ENCODE results near the gene NOC4L. TPM values are rescaled to one million over a fixed set of nuclear protein-coding genes. Genes with fewer than 3 reads are reported as not detected.

The NOC4L gene
- total RNA-seq, 2 donors from 2014 or later, result 10.9 to 18.1 TPM

DNA sequence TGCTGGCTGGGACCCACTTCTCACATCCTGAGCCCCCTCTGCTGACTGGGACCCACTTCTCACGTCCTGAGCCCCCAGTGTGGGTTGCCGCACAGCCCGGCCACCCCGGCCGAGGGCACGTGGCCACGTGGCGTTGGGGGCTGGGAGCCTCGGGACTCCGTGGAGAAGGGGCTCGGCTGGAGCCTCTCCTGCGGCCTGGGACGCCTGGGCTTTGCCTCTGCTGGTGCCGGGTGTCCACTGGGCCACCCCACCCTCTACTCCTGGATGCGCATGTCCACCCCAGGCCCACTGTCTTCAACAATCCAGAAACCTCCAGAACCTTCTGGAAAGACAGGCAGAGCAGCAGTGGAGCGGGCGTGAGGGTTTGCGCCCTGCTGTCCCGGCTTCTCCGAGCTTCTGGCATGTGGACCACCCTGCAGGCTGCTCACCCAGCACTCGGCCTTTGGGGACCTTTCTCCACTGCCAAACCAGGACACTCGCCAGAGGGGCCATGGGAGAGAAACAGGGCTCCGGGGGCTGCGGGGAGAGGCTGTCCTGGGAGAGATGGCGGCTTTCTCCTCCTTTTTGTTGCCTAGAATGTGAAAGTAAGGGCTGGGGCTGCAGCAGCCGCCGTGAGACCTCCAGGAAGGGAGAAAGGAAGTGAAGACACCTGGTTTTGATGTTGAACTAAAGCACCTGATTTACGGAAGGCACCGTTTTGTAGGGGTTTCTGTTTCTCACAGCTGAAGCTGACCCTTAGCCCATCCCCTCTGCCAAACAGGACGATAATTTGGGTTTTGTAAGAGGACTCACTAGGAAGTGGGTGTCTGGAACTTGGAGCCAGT is 30.0 kb downstream of the NOC4L start:
- intact Hi-C loops (cut with DNase I), result no loop called here
- H3K4me3 ChIP-seq, result no peak overlapping the region
- no peaks in the 10 kb centered on the region for H3K4me1 ChIP-seq
- TF ChIP-seq POLR2A (IDR thresholded peaks at IDR 0.05), result no peak
- TF ChIP-seq, protein P1, sequence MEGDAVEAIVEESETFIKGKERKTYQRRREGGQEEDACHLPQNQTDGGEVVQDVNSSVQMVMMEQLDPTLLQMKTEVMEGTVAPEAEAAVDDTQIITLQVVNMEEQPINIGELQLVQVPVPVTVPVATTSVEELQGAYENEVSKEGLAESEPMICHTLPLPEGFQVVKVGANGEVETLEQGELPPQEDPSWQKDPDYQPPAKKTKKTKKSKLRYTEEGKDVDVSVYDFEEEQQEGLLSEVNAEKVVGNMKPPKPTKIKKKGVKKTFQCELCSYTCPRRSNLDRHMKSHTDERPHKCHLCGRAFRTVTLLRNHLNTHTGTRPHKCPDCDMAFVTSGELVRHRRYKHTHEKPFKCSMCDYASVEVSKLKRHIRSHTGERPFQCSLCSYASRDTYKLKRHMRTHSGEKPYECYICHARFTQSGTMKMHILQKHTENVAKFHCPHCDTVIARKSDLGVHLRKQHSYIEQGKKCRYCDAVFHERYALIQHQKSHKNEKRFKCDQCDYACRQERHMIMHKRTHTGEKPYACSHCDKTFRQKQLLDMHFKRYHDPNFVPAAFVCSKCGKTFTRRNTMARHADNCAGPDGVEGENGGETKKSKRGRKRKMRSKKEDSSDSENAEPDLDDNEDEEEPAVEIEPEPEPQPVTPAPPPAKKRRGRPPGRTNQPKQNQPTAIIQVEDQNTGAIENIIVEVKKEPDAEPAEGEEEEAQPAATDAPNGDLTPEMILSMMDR (IDR thresholded peaks at IDR 0.05), result no peak
- no peak overlapping the region for H3K27ac ChIP-seq
- no peak for DNase-seq
- no peaks in the 10 kb centered on the region for H3K9me3 ChIP-seq
- ATAC-seq, result no peak
- no peaks in the 10 kb centered on the region for H3K36me3 ChIP-seq (replicated peaks in 1 of 2; ENCODE audit: insufficient read depth in 1 of 2, low read depth in 2 of 2)
- H3K27me3 ChIP-seq, result peaks cover 0 to 13% of the 10 kb centered on the region in 2 donors
- 67 to 74% methylated on average over 10 to 25 of the region's 30 CpGs for WGBS, 2 donors

- no peak overlapping the region for H3K27ac ChIP-seq
- no peaks in the 10 kb centered on the region for H3K36me3 ChIP-seq (replicated peaks in 1 of 2; ENCODE audit: insufficient read depth in 1 of 2, low read depth in 2 of 2)
- peaks cover 0 to 13% of the 10 kb centered on the region in 2 donors for H3K27me3 ChIP-seq
- ATAC-seq, result no peak
- no peaks in the 10 kb centered on the region for H3K9me3 ChIP-seq
- 35 to 43% methylated on average over 18 to 21 of the region's 25 CpGs for WGBS, 2 donors
- no peaks in the 10 kb centered on the region for H3K4me1 ChIP-seq
- H3K4me3 ChIP-seq, result no peak overlapping the region
- intact Hi-C loops (cut with DNase I), result no loop called here
- TF ChIP-seq, protein P1 (IDR thresholded peaks at IDR 0.05), result no peak
- no peak for TF ChIP-seq POLR2A (IDR thresholded peaks at IDR 0.05)
- peak in 1 of 4 donors; percentile 32 for DNase-seq
Measured at GRCh38 chr12:132174839-132175490, 30.7 kb downstream of the NOC4L start.

GRCh38 chr12:132175496-132176384 is 31.5 kb downstream of the NOC4L start:
- Histone ChIP-seq H3K4me1 (no peaks in the 10 kb centered on the region), H3K9me3 (no peaks in the 10 kb centered on the region), H3K27ac (no peak overlapping the region), H3K27me3 (peaks cover 0 to 9% of the 10 kb centered on the region in 2 donors), H3K36me3 (replicated peaks in 1 of 2; ENCODE audit: insufficient read depth in 1 of 2, low read depth in 2 of 2) (no peaks in the 10 kb centered on the region), H3K4me3 (no peak overlapping the region)
- ATAC-seq, result no peak
- DNase-seq, result no peak
- no peak for TF ChIP-seq POLR2A (IDR thresholded peaks at IDR 0.05)
- TF ChIP-seq, protein P1 (IDR thresholded peaks at IDR 0.05), result no peak
- intact Hi-C loops (cut with DNase I), result no loop called here
- WGBS, 2 donors, result 70% methylated on average over 29 of the region's 35 CpGs; no CpG with 5 or more reads in 1 of the 2 donors

DNA sequence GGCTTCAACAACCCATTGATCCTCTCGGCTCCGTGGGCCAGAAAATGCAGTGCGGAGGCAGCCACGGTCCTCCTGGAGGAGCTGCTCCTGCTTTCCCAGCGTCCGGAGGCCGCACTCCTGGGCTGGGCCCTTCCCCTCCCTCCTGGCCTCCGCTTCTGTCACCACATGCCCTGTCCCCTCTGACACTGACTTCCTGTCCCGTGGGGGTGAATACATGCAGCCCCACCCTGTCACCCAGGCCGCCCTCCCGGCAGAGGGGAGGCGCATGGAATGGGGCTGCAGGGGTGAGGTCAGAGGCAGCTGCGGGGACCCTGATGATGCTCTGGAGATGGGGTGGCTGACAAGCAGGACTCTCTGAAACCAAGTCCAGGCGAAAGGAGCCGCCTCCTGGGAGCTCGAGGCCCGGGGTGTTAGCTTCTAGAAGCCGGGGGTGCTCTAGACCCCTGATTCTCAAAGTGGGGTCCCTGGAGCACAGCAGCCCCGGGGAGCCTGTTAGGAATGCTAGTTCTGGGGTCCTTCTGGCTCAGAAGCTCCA is 32.2 kb downstream of the NOC4L start:
- Histone ChIP-seq H3K9me3 (no peaks in the 10 kb centered on the region), H3K4me1 (no peaks in the 10 kb centered on the region), H3K4me3 (no peak overlapping the region), H3K27ac (no peak overlapping the region), H3K36me3 (replicated peaks in 1 of 2; ENCODE audit: insufficient read depth in 1 of 2, low read depth in 2 of 2) (no peaks in the 10 kb centered on the region), H3K27me3 (peaks cover 0 to 3% of the 10 kb centered on the region in 2 donors)
- no peak for TF ChIP-seq POLR2A (IDR thresholded peaks at IDR 0.05)
- TF ChIP-seq, protein P1 (IDR thresholded peaks at IDR 0.05), result no peak
- intact Hi-C loops (cut with DNase I), result no loop called here
- WGBS, 2 donors, result 46 to 53% methylated on average over 13 of the region's 19 CpGs
- no peak for ATAC-seq
- DNase-seq, result no peak

All from body of pancreas (tissue), 4 donors.